Activated CD8-positive, alpha-beta memory T cell treated with anti-CD3 and anti-CD28 coated beads for 4 hours (primary cell): ENCODE results near the gene IGF2BP2.
"Not testable (repeated sequence)": the region's sequence is repeated elsewhere in the genome, so short reads cannot be mapped to it uniquely, and the experiment has no call there.

ENCODE experiments used
- DNase-seq, 2 donors: peaks; one replicate each; pipeline ENCODE4 v3.0.0-alpha.2; 2020; ENCODE audit warnings: low read depth in 2 of 2

The IGF2BP2 gene

DNA sequence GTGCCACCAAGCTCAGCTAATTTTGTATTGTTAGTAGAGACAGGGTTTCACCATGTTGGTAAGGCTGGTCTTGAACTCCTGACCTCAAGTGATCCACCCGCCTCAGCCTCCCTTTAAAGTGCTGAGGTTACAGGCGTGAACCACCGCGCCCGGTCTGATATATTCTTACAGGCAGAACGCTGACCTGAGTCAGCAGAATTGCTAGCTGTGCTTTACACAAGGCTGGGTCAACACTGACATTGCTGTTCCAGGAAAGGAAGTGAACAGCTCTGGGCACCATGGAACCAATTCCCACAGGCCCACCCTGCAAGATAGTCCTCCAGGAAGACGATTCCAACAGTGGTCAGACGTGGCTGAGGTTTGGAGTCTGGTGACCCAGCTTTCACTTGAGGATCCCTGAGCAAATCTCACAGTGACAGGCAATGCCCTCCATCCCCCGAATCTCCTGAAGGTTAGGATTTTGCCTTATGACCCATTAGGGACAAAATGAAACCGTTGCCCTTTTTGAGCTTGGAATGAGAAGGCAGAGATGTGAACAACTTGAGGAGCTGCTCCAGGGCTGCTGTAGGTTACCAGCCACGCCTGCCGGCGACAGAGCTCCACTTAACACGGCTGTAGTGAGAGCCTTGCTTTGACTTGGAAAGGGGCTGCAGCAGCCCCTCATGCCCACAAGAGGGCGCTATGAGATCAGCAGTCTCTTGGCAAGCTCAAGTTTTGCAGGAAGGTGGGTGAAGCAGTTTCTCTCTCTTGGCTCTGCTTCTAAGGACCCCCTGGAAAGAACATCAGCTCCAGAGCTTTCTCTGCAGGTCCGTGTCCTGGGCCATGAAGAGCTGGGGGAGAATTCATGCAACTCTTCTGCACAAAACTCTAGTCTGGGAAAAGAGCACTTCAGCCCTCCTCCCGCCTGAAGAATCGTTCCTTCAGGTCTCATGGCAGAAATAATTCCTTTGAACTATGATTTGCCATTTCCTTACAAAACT is 164.6 kb downstream of the IGF2BP2 start:
- peak; percentile 24 to 25 for DNase-seq

DNA sequence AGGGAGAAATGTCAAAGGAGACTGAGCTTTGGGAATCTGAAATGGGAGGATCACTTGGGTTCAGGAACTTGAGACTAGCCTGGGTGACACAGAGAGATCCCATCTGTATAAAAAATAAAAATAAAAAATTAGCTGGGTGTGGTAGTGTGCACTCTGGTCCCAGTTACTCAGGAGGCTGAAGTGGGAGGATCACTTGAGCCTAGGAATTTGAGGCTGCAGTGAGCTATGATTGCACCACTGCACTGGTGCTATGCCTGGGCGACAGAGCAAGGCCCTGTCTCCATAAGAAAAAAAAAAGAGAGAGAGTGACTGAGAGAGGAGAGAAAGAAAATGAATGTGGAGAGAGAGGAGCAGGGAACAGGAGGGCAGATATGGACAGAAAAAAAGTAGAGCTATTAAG is 165.9 kb downstream of the IGF2BP2 start:
- DNase-seq, result no peak

GRCh38 chr3:185658504-185658912 is 166.3 kb downstream of the IGF2BP2 start:
- no peak for DNase-seq

DNA sequence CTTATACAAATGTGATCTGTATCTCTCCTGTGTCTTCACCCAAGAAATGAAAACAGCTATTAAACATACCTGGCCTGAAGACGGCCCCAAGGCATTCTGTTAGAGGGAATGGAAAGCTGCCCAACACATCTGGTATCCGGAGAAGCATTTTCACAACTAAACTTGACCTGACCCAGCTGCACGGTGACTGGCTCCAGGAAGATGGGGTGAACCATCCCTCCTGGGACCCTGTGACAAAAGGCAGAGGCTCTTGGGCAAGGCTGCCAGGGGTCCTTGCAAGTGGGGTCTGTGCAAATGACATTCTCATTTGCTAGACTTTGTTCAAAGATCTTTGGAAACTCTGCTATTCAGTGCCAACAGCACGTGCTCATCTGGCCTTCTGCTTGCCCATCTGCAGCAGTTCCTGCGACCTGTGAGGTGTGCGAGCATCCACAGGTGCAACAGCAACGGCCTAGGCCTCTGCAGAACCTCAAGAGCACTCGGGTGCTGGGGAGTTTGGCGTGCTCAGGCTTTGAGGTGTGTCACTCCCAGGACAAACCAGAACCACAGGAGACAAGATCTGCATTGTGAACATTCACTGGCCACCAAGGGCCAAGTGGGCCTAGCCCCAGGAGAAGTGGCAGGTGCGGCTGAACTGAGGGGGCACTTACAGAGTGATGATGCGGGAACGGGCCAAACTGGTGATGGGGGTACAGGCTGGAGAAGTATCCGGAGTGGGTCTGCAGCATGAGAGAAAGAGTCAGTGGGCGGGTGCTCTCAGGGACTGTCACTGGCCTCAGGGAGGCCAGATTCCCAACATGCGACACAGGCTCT is 166.9 kb downstream of the IGF2BP2 start:
- DNase-seq, result no peak

DNA sequence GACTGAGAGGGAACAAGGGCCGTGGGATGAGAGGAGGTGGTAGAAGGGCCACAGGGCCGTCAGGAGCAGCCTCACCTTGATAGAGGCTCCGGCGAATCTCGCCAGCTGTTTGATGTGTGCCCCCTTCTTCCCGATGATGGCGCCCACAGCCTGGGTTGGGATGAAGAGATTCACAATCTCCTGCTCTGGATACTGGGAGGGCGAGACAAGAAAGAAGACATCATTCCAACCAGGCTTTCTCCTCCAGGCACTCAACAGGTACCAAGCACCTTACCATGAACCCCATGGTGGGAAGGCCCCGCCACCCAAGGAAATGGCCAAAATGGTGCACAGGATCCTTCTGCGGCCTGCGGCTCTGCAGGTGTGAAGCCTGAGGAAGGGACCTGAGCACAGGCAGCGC is 167.6 kb downstream of the IGF2BP2 start:
- no peak for DNase-seq

DNA sequence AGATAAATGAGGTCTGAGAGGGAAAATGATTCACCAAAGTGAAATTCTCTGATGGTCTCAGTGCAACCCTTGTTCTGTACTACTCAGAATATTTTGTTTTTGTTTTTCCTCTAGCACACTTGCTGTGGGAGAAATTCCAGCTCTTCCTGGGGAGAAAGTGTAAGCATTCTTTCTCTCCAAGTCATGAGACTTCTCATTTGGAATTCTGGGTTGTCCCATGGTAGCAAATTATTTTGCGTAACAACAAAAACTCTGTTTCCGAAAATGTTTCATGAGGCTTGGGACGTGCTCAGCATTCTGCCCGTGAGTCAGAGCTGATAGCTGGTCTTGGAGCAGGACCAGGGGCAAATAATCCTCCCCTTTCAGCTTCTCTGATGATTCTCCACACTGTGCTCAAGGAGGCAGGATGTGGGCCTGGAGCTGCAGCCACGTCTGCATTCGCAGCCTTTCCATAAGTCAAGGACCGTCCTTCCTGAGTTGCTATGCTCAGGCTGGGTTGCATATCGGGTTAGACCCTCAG is 168.5 kb downstream of the IGF2BP2 start:
- DNase-seq, result no peak

DNA sequence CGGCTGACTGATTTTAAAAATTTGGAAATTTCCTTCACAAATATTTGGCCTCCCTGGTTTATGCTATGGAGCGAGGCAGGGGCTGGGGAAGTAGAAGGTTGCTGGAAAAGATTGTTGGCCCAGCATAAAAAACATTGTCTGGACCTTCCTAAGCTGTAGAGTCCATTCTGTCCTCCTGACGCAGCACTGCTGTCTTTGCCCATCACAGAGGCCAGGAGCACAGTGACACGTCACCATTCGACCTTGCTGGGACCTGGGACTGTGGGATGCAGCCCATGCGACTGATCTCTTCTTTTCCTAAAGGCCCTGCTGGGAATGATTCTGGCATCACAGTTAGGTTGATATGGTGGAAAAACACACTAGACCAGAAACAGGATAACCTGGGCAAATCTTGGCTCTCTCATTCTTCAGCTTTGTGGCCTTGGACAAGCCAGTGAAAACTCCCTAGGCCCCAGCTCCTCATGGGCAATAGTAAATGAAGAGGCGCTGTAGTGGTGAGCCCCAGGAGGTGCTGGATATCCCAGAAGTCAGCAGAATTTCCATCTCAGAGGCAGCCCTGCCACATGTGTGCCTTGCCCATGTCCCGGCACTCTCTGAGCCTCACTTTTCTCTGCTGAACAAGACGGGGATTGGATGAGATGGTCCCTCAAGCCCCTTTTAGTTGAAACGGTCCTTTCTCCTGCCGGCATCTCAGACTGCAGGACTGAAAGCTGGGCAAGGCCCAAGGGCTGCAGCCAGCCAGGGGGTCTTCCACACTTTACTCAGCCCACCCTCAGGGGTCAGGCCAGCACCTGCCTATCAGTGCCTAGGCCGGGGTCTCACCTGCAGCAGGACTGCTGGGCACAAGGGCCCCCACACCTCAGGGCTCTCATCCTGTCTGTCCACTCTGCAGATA is 169.2 kb downstream of the IGF2BP2 start:
- no peak for DNase-seq

DNA sequence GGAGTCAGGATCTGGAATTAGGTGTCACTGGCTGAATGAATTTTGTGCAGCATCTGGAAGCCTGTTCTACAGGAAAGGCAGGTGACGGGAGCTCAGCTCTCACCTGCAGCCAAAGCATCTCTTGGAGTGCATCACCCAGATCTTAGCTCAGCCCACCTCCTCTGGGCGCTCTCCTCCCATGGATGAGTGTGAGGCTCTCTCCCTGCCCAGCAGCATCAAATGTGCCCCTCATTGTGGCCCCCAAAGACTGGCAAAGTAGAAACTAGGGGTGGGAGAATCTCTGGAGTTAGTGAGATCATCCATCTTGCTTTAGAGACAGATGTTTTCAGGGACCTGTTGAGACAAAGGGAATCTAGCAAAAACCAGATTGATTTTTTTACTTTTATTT is 170.1 kb downstream of the IGF2BP2 start:
- DNase-seq, result no peak

- DNase-seq, result no peak
Measured at GRCh38 chr3:185653949-185654757, 170.7 kb downstream of the IGF2BP2 start.

GRCh38 chr3:185651971-185652370 is 172.9 kb downstream of the IGF2BP2 start:
- DNase-seq, result no peak

DNA sequence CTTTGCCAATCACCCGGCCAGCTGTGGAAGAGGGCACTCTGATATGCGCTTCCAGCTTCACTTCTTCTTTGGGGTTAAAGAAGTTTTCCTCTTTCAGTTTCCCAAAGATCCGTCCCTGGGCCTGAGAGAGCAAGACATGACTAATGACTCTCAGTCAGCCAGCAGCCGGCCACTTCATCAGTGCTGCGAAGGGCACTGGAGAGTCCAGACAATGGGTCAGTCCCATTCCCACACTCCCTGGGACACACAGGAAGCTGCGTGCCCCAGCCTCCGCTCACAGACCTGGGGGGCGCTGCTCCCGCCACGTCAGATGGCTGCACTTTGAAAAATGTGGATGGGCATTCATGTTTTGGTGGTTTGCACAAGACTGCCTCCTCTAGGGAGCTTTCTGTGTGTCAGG is 175.4 kb downstream of the IGF2BP2 start:
- no peak for DNase-seq

DNA sequence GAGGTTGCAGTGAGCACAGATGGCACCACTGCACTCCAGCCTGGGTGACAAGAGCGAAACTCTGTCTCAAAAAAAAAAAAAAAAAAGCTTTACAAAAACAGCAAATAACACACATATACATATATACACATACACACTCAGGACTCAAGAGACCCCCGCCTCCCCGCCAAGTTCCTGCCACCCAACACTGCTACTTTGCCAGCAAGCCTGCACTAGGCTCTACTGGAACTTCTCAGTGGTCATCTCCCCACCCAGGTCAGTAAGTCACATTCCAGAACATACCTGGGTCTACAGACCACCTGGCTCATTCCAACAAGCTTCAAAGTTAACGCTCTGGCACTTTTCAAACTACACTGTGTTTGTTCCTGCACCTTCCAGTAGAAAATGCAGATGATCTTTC is 176.4 kb downstream of the IGF2BP2 start:
- DNase-seq, result no peak

GRCh38 chr3:185647880-185648210 is 177.0 kb downstream of the IGF2BP2 start:
- DNase-seq, result no peak

DNA sequence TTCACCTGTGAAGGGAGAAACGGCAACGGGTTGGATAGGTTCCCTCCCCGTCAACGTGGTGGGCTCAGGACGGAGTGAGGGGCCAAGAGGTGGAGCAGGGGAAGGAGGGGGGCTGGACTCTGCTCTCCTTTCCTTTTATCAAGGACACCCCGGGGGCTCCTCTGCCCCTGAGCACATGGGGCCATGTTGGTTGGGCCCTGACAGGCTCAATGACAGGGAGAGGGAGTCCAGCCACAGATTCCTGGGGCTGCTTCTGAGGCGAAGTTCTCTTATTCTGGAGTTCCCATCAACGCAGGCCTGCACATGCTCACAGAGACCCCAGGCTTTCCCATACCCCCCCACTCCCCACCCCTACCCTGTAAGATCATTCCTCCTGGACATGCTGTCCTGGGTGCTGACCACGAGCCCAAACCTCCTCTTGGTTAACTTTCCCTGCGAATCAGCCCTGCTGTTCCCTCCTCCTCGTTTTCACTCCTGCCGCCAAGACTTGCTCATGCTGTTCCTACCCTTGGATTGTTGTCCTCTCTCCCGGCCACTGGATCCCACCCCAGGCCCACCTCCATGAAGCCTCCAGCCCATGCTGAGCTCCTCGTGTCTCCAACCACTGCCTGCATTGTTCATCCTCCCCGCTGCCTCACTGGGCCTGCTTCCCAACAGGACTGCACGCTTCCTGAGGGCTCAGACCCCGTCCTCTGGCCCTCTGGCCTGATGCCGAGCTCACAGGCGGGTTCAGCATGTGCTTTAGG is 177.5 kb downstream of the IGF2BP2 start:
- no peak for DNase-seq

DNA sequence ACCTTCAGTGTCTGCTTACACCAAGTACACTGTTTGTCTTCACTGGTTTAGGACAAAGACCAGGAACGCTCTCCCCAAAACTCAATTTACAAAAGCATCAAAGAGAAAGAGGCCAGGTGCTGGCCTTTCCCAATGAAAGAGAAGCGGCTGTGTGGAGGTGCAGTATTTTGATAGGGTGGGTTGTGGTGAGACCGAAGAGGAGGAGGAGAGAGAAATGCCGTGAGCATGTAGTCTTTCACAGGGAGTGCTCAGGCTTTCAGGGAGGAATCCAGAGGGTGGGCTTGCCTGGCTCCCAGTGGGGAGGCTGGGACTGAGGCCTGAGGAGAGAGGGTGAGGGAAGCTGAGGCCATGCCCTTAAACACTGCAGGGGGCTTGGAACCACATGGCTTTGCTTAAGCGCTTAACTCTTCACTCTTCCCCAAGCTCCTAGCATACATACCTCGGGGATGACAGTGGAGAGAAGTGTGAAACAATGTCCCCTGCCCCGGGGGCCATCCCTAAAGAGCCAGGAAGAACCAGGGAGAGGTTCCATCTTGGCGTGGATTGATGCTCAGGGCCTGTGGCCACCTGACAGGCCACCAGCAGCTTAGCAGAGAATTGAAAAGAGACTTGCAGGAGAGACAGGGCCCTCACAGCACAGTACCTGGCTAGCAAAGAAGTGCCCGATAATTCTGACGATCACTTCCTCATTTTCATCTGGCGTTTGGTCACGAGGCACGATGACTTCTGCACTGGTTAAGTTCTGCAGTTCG is 178.3 kb downstream of the IGF2BP2 start:
- no peak for DNase-seq

DNA sequence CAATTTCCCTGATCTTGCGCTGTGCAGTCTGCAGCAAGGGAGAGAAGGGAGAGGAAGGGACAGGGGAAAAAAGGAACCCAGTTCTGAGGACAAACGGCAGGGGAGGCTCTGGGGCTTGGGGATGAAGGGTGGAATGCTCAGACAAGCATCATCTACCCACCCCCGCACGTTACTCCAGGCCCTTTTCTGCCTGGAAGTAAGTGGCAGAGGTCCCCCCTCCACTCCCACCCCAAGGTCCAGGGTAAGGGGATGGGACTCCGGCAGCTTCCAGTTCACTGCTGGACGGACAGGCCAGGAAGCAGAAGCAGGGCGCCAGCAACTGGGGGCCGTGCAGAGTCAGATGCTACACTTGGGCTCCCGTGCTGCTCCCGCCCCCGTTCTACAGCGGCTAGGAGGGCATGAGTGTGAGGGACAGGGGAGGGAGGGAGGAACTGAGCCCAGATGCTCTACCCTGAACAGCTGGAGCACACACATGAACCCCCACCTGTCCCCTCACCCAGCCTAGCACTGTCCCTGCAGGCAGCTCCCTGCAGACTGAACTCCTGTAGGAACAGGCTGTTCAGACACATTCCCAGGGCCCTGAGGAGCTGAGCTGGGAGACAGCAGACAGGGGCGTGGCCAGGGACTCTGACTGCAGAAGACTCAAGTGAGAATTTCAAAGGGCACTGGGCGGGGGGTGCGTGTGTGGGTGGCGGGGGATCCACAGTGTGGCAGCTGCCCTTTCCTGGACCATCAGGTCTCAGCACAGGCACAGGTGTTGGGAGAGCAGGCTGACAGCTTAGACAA is 179.1 kb downstream of the IGF2BP2 start:
- no peak for DNase-seq

DNA sequence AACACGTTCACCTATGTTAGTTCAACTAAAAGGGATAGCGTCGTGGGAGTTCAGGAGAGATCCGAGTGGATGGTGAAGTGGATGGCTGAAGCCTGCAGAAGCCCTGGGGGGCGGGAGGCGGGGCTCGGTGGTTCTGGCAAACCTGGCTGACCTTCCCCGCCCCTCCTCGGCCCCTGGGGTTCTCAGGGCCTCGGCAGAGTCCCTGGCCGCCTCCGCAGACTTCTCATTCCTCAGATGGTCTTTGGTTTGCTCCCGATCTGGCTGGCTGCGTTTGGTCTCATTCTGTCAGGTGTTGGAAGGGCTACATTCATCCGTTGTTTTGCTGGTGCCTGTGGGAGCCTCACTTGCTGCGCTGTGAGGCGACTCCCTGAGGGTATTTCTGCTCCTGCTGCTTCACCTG is 179.7 kb downstream of the IGF2BP2 start:
- not testable (repeated sequence) for DNase-seq

GRCh38 chr3:185640308-185640707 is 184.5 kb downstream of the IGF2BP2 start:
- DNase-seq, result no peak
